HL-60 (cell line): ENCODE data around the gene MED14.

ENCODE experiments used
- GABPA ChIP-seq: IDR thresholded peaks from 2 replicates; pipeline ENCODE4 v1.6.1; 2012; ENCODE audit warnings: low read depth
- POLR2AphosphoS5 ChIP-seq: IDR thresholded peaks from 2 replicates; pipeline ENCODE4 v1.6.1; 2012; ENCODE audit warnings: low read depth
- SPI1 ChIP-seq: IDR thresholded peaks from 2 replicates; pipeline ENCODE4 v1.6.1; 2012; ENCODE audit warnings: low read depth, mild to moderate bottlenecking, borderline replicate concordance
- TF ChIP-seq, protein P1 (sequence below): IDR thresholded peaks from one replicate; pipeline ENCODE4 v1.5.1; 2011; ENCODE audit warnings: low read length, control low read depth, inconsistent platforms; ENCODE audit not compliant: insufficient read depth
- TF ChIP-seq, protein P2 (sequence below): IDR thresholded peaks from 2 replicates; pipeline ENCODE4 v1.6.1; 2012; ENCODE audit warnings: low read depth; ENCODE audit not compliant: insufficient replicate concordance

DNA sequence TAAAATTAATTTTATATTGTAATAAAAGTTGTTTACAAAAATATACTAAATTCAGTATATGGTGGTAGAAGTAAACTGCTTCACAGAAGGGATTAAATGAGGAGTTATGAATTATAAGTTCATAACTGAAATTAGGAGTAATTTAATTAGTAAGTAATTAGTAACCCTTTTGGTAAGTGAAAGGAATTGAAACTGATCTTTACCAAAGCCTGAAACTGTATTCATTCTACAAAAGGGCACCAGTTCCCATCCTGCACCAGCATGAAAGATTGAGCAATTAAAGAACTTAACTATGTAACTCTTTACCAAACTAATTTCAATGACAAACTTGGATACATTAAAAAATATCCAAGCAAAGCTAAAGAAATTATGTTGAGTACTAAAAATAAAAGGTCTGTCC, 8.2 kb downstream of the MED14 start:
- TF ChIP-seq POLR2AphosphoS5: no peak
- TF ChIP-seq, protein P1, sequence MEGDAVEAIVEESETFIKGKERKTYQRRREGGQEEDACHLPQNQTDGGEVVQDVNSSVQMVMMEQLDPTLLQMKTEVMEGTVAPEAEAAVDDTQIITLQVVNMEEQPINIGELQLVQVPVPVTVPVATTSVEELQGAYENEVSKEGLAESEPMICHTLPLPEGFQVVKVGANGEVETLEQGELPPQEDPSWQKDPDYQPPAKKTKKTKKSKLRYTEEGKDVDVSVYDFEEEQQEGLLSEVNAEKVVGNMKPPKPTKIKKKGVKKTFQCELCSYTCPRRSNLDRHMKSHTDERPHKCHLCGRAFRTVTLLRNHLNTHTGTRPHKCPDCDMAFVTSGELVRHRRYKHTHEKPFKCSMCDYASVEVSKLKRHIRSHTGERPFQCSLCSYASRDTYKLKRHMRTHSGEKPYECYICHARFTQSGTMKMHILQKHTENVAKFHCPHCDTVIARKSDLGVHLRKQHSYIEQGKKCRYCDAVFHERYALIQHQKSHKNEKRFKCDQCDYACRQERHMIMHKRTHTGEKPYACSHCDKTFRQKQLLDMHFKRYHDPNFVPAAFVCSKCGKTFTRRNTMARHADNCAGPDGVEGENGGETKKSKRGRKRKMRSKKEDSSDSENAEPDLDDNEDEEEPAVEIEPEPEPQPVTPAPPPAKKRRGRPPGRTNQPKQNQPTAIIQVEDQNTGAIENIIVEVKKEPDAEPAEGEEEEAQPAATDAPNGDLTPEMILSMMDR: no peak
- TF ChIP-seq SPI1: no peak
- TF ChIP-seq GABPA: no peak
- TF ChIP-seq, protein P2, sequence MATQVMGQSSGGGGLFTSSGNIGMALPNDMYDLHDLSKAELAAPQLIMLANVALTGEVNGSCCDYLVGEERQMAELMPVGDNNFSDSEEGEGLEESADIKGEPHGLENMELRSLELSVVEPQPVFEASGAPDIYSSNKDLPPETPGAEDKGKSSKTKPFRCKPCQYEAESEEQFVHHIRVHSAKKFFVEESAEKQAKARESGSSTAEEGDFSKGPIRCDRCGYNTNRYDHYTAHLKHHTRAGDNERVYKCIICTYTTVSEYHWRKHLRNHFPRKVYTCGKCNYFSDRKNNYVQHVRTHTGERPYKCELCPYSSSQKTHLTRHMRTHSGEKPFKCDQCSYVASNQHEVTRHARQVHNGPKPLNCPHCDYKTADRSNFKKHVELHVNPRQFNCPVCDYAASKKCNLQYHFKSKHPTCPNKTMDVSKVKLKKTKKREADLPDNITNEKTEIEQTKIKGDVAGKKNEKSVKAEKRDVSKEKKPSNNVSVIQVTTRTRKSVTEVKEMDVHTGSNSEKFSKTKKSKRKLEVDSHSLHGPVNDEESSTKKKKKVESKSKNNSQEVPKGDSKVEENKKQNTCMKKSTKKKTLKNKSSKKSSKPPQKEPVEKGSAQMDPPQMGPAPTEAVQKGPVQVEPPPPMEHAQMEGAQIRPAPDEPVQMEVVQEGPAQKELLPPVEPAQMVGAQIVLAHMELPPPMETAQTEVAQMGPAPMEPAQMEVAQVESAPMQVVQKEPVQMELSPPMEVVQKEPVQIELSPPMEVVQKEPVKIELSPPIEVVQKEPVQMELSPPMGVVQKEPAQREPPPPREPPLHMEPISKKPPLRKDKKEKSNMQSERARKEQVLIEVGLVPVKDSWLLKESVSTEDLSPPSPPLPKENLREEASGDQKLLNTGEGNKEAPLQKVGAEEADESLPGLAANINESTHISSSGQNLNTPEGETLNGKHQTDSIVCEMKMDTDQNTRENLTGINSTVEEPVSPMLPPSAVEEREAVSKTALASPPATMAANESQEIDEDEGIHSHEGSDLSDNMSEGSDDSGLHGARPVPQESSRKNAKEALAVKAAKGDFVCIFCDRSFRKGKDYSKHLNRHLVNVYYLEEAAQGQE: no peak
